CD4-positive, alpha-beta memory T cell (primary cell): Measurements from ENCODE around the gene WIZ. TPM values are rescaled to one million over a fixed set of nuclear protein-coding genes. Genes with fewer than 3 reads are reported as not detected.
A peak's percentile ranks its signal among the peaks of the same experiment; 100 is the strongest.

Source experiments
- CTCF ChIA-PET: fragments of 350-600 bp; sonication (Branson Sonifier 250); formaldehyde crosslinking; loops from one replicate; lab custom pipeline; 2021; ENCODE audit warnings: inconsistent platforms; ENCODE audit not compliant: partially characterized antibody; lab: Charles Lee
- POLR2A ChIA-PET: fragments of 350-600 bp; sonication (Branson Sonifier 250); formaldehyde crosslinking; loops from one replicate; lab custom pipeline; 2021; ENCODE audit not compliant: partially characterized antibody; lab: Charles Lee
- DNase-seq, 5 donors: peaks; one replicate each; pipeline versions ENCODE4 v3.0.0 to v3.0.0-alpha.2; 2020 to 2022; ENCODE audit warnings: mixed read lengths in 1 of 5
- H3K27ac ChIP-seq: one replicate; pipeline ENCODE4 v1.7.0; 2013; ENCODE audit warnings: low read depth, low read length
- H3K27me3 ChIP-seq: 2 replicates; pipeline ENCODE4 v1.7.0; 2013; ENCODE audit warnings: mild to moderate bottlenecking, low read length, moderate library complexity; ENCODE audit not compliant: insufficient read depth
- H3K36me3 ChIP-seq: 2 replicates; pipeline ENCODE4 v1.7.0; 2013; ENCODE audit warnings: mild to moderate bottlenecking, low read length, moderate library complexity; ENCODE audit not compliant: insufficient read depth
- H3K4me1 ChIP-seq: 2 replicates; pipeline ENCODE4 v1.7.0; 2013; ENCODE audit warnings: mild to moderate bottlenecking, low read length, moderate library complexity; ENCODE audit not compliant: insufficient read depth
- H3K4me3 ChIP-seq, 2 donors: one replicate each; pipeline ENCODE4 v1.7.0; 2013; ENCODE audit warnings: low read length in 2 of 2, mild to moderate bottlenecking in 1 of 2
- H3K9me3 ChIP-seq, 2 donors: one replicate each; pipeline ENCODE4 v1.7.0; 2013; ENCODE audit warnings: low read length in 2 of 2, control low read depth in 1 of 2; ENCODE audit not compliant: control insufficient read depth in 1 of 2
- H3K27ac Mint-ChIP-seq, 7 donors: one replicate each; pipeline ENCODE4 v1.8.0; 2020 to 2021; ENCODE audit warnings: mixed read lengths in 7 of 7, mild to moderate bottlenecking in 6 of 7, inconsistent platforms in 3 of 7, moderate library complexity in 3 of 7
- H3K27me3 Mint-ChIP-seq, 2 donors: one replicate each; pipeline ENCODE4 v1.8.0; 2020 to 2021; ENCODE audit warnings: mixed read lengths in 2 of 2
- H3K36me3 Mint-ChIP-seq, 2 donors: one replicate each; pipeline ENCODE4 v1.8.0; 2020 to 2021; ENCODE audit warnings: mixed read lengths in 2 of 2, inconsistent platforms in 1 of 2, mild to moderate bottlenecking in 1 of 2
- H3K4me1 Mint-ChIP-seq, 4 donors: one replicate each; pipeline ENCODE4 v1.8.0; 2020 to 2021; ENCODE audit warnings: mixed read lengths in 4 of 4, mild to moderate bottlenecking in 1 of 4
- H3K4me3 Mint-ChIP-seq, 8 donors: one replicate each; pipeline ENCODE4 v1.8.0; 2020 to 2021; ENCODE audit warnings: mixed read lengths in 8 of 8, mild to moderate bottlenecking in 7 of 8, moderate library complexity in 6 of 8, inconsistent platforms in 3 of 8
- H3K9me3 Mint-ChIP-seq, 8 donors: one replicate each; pipeline ENCODE4 v1.8.0; 2020 to 2021; ENCODE audit warnings: mixed read lengths in 8 of 8, mild to moderate bottlenecking in 5 of 8, inconsistent platforms in 3 of 8, moderate library complexity in 1 of 8
- intact Hi-C: fragments of 100-400 bp; cut with micrococcal nuclease; formaldehyde crosslinking; loops from one replicate; pipeline ENCODE4 v1.15.1; 2023
- polyA plus RNA-seq, 2 donors: library from polyadenylated mRNA; unstranded; fragments of 300-500 nt; fragmentation: Illumina TruSeq; gene quantifications; one replicate each; pipeline ENCODE4 v1.2.3, GENCODE V29; 2021
- total RNA-seq, 2 experiments: library from RNA; stranded (reverse); gene quantifications; one replicate each; pipeline ENCODE4 v1.2.3, GENCODE V29; 2021

The WIZ gene
- total and polyA plus RNA-seq, 4 experiments from 2014 or later: 0.03 to 30.0 (median 15.6) TPM

- no peak overlapping the region for H3K4me3 Mint-ChIP-seq
- no peak for DNase-seq
- peaks cover 9 to 14% (median 14%) of the 10 kb centered on the region in 4 donors for H3K4me1 Mint-ChIP-seq
- CTCF ChIA-PET: no interaction called here
- H3K27me3 Mint-ChIP-seq: no peaks in the 10 kb centered on the region
- peak overlapping the region in 2 of 7 donors; percentile 3 to 16 for H3K27ac Mint-ChIP-seq
- H3K4me1 ChIP-seq: peaks cover 13% of the 10 kb centered on the region
- no peaks in the 10 kb centered on the region for H3K27me3 ChIP-seq
- peaks cover 0 to 2% (median 0%) of the 10 kb centered on the region in 8 donors for H3K9me3 Mint-ChIP-seq
- H3K36me3 Mint-ChIP-seq: peaks cover 4 to 6% of the 10 kb centered on the region in 2 donors
- H3K9me3 ChIP-seq: no peaks in the 10 kb centered on the region
- intact Hi-C loops: no loop called here
- POLR2A ChIA-PET: no interaction called here
- no peak overlapping the region for H3K27ac ChIP-seq
- no peaks in the 10 kb centered on the region for H3K36me3 ChIP-seq
- H3K4me3 ChIP-seq: no peak overlapping the region
Measured at GRCh38 chr19:15445807-15446376, 3.9 kb downstream of the WIZ start.

GRCh38 chr19:15445227-15445605, 4.5 kb downstream of the WIZ start:
- ChIA-PET POLR2A (no interaction called here), CTCF (no interaction called here)
- Histone ChIP-seq H3K27ac (no peak overlapping the region), H3K4me3 (no peak overlapping the region), H3K9me3 (no peaks in the 10 kb centered on the region), H3K36me3 (no peaks in the 10 kb centered on the region), H3K4me1 (peaks cover 9% of the 10 kb centered on the region), H3K27me3 (no peaks in the 10 kb centered on the region)
- no peak for DNase-seq
- Mint-ChIP-seq H3K9me3 (peaks cover 0 to under 1% (median 0%) of the 10 kb centered on the region in 8 donors), H3K4me1 (peaks cover 4 to 10% (median 7%) of the 10 kb centered on the region in 4 donors), H3K27me3 (no peaks in the 10 kb centered on the region), H3K36me3 (peaks cover under 1 to 4% of the 10 kb centered on the region in 2 donors), H3K27ac (peak overlapping the region in 1 of 7 donors; percentile 16), H3K4me3 (no peak overlapping the region)
- intact Hi-C loops: no loop called here

GRCh38 chr19:15444505-15445226, 5.1 kb downstream of the WIZ start:
- Histone ChIP-seq H3K9me3 (no peaks in the 10 kb centered on the region), H3K27ac (no peak overlapping the region), H3K4me1 (peaks cover 6% of the 10 kb centered on the region), H3K4me3 (no peak overlapping the region), H3K27me3 (no peaks in the 10 kb centered on the region), H3K36me3 (no peaks in the 10 kb centered on the region)
- Mint-ChIP-seq H3K4me1 (peaks cover 4 to 8% (median 6%) of the 10 kb centered on the region in 4 donors), H3K27me3 (no peaks in the 10 kb centered on the region), H3K9me3 (no peaks in the 10 kb centered on the region), H3K27ac (no peak overlapping the region), H3K36me3 (peaks cover 0 to 4% of the 10 kb centered on the region in 2 donors), H3K4me3 (no peak overlapping the region)
- no peak for DNase-seq
- intact Hi-C loops: no loop called here
- CTCF ChIA-PET: no interaction called here
- POLR2A ChIA-PET: no interaction called here

- Histone ChIP-seq H3K27me3 (no peaks in the 10 kb centered on the region), H3K36me3 (no peaks in the 10 kb centered on the region), H3K27ac (no peak overlapping the region), H3K9me3 (no peaks in the 10 kb centered on the region), H3K4me3 (no peak overlapping the region), H3K4me1 (peaks cover 1% of the 10 kb centered on the region)
- Mint-ChIP-seq H3K4me1 (peaks cover 4 to 7% (median 6%) of the 10 kb centered on the region in 4 donors), H3K36me3 (peaks cover 0 to 4% of the 10 kb centered on the region in 2 donors), H3K27me3 (no peaks in the 10 kb centered on the region), H3K9me3 (no peaks in the 10 kb centered on the region), H3K4me3 (no peak overlapping the region), H3K27ac (no peak overlapping the region)
- POLR2A ChIA-PET: no interaction called here
- CTCF ChIA-PET: no interaction called here
- DNase-seq: no peak
- intact Hi-C loops: no loop called here
Measured at GRCh38 chr19:15443838-15444237, 5.9 kb downstream of the WIZ start.

- Mint-ChIP-seq H3K36me3 (no peaks in the 10 kb centered on the region), H3K4me1 (peaks cover 1 to 5% (median 2%) of the 10 kb centered on the region in 4 donors), H3K4me3 (no peak overlapping the region), H3K27ac (no peak overlapping the region), H3K9me3 (no peaks in the 10 kb centered on the region), H3K27me3 (no peaks in the 10 kb centered on the region)
- Histone ChIP-seq H3K4me1 (no peaks in the 10 kb centered on the region), H3K36me3 (no peaks in the 10 kb centered on the region), H3K27me3 (no peaks in the 10 kb centered on the region), H3K27ac (no peak overlapping the region), H3K9me3 (no peaks in the 10 kb centered on the region), H3K4me3 (no peak overlapping the region)
- CTCF ChIA-PET: no interaction called here
- intact Hi-C loops: no loop called here
- no peak for DNase-seq
- POLR2A ChIA-PET: no interaction called here
Measured at GRCh38 chr19:15443325-15443724, 6.4 kb downstream of the WIZ start.

GRCh38 chr19:15442142-15442920, 7.4 kb downstream of the WIZ start:
- Mint-ChIP-seq H3K27ac (no peak overlapping the region), H3K4me3 (no peak overlapping the region), H3K36me3 (no peaks in the 10 kb centered on the region), H3K9me3 (no peaks in the 10 kb centered on the region), H3K27me3 (no peaks in the 10 kb centered on the region), H3K4me1 (peaks cover 0 to 1% (median 1%) of the 10 kb centered on the region in 4 donors)
- no peaks in the 10 kb centered on the region for H3K27me3 ChIP-seq
- H3K27ac ChIP-seq: no peak overlapping the region
- no peak overlapping the region for H3K4me3 ChIP-seq
- no peaks in the 10 kb centered on the region for H3K4me1 ChIP-seq
- DNase-seq: no peak
- CTCF ChIA-PET: no interaction called here
- POLR2A ChIA-PET: interaction anchor here (1.3 to 1.4 kb wide), 3 partner anchors 8 to 24 kb away, joined by 4 to 7 read pairs (median 5); partner anchors contain the start of gene AKAP8L
- H3K9me3 ChIP-seq: no peaks in the 10 kb centered on the region
- no peaks in the 10 kb centered on the region for H3K36me3 ChIP-seq
- intact Hi-C loops: no loop called here

- Histone ChIP-seq H3K36me3 (no peaks in the 10 kb centered on the region), H3K27me3 (no peaks in the 10 kb centered on the region), H3K4me3 (no peak overlapping the region), H3K9me3 (no peaks in the 10 kb centered on the region), H3K4me1 (no peaks in the 10 kb centered on the region), H3K27ac (no peak overlapping the region)
- Mint-ChIP-seq H3K27me3 (no peaks in the 10 kb centered on the region), H3K4me3 (no peak overlapping the region), H3K9me3 (no peaks in the 10 kb centered on the region), H3K4me1 (peaks cover 0 to 1% (median 1%) of the 10 kb centered on the region in 4 donors), H3K36me3 (no peaks in the 10 kb centered on the region), H3K27ac (peak overlapping the region in 2 of 7 donors; percentile 5 to 23)
- POLR2A ChIA-PET: interaction anchor here (1.3 to 1.4 kb wide), 3 partner anchors 8 to 23 kb away, joined by 4 to 7 read pairs (median 5); partner anchors contain the start of gene AKAP8L
- no peak for DNase-seq
- intact Hi-C loops: no loop called here
- CTCF ChIA-PET: no interaction called here
Measured at GRCh38 chr19:15441317-15441716, 8.4 kb downstream of the WIZ start.
